Activated gamma-delta T cell treated with Interleukin-2 at 50 U/mL for 16 hours (primary cell): Measurements from ENCODE around the gene APLP2.
"Not testable (repeated sequence)": the region's sequence is repeated elsewhere in the genome, so short reads cannot be mapped to it uniquely, and the experiment has no call there.

Experiments used
- DNase-seq: peaks from one replicate; pipeline ENCODE4 v3.0.0-alpha.2; 2020

The APLP2 gene

GRCh38 chr11:130178441-130179339 lies 109.0 kb downstream of the APLP2 start:
- no peak for DNase-seq

DNA sequence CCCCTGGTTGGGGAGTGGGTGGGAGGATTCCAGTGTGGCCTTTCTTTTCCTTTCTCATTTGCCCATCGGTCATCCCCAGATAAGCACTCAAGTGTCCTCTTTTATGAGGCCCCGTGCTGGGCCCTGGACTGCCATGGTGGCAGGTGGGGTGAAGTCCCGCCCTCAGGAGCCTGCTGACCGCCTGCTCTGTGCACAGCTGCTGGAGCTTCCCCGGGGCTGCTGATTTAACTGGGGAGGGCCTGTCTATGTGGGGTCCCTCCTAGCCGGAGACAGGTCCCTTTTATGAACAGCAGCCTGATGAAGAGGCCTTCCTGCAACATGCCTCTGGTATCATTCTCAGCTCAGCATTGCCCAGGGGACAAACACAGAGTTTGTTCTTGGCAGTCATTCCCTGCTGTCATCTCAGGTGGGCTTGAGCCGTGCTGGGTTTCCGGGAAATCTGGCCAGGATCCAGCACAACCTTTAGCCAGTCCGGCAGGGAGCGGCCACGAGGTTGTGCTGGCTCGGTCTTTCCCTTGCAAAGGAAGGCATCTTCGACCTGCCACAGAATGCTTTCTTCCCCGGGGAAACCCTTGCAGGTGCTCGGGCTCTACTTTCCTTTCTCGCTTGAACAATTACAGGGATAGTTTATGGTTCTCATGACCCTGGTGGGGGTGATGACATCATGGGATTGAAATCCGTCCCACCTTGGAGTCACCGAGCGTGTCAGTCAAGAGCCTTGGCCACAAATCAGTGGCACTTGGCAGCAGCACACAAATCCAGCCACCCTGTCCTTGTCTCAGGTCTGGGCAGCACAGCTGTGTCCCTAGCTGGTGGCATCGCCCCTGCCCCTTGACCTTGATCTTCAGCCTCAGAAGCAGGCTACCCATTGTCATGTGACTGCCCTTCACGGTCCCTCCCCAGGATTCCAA lies 110.0 kb downstream of the APLP2 start:
- no peak for DNase-seq

- no peak for DNase-seq
Measured at GRCh38 chr11:130180491-130180890, 110.8 kb downstream of the APLP2 start.

DNA sequence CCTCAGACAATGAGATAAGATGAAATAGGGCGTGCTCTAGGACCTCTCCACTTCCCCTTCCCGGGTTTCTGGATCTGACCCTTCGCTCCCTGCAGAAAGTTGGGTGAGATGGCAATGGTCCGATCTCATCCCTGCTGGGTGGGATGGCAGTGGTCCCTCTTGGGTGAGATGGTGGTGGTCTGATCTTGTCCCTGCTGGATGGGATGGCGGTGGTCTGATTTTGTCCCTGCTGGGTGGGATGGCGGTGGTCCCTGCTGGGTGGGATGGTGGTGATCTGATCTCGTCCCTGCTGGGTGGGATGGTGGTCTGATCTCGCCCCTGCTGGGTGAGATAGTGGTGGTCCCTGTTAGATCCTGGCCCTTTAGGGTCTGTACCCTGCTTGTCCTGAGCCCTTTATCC lies 111.2 kb downstream of the APLP2 start:
- DNase-seq = no peak

- no peak for DNase-seq
Measured at GRCh38 chr11:130181295-130182272, 111.9 kb downstream of the APLP2 start.

GRCh38 chr11:130183878-130184610 lies 114.3 kb downstream of the APLP2 start:
- no peak for DNase-seq

GRCh38 chr11:130187096-130187495 lies 117.4 kb downstream of the APLP2 start:
- no peak for DNase-seq

GRCh38 chr11:130188047-130188446 lies 118.4 kb downstream of the APLP2 start:
- DNase-seq = no peak

DNA sequence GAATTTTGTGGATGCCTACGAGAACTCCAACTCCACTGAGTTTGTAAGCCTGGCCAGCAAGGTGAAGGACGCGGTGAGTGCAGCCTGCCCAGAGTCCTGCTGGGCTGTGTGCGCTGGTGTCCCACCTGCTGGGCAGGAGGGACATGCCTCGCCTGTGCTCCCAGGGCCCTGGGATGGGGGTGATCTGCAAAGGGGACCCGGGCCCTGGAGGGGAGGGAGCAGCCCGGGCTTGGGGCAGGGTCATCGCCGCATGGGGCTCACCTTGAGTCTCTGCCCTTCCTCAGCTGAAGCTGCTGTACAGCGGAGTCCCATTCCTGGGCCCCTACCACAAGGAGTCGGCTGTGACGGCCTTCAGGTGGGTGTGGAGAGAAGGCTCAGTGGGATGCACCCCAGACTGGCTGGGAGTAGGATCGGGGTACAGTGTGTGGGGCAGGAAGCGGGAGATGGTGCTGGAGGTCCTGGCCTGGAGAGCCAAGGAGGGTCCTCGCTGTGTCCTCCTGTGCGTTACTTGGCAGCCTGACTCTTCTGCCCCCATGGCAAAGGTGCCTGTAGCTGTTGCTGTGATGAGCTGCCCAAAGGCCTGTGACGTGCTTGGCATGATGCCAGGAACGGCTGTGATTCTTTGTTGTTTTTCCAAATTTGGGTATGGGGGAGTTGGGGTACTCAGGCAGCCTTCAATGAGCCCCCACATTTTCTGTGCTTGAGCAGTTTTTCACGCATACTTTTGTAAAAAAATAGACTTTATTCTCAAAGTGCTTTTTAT lies 119.1 kb downstream of the APLP2 start:
- no peak for DNase-seq

- no peak for DNase-seq
Measured at GRCh38 chr11:130189492-130190210, 120.0 kb downstream of the APLP2 start.

DNA sequence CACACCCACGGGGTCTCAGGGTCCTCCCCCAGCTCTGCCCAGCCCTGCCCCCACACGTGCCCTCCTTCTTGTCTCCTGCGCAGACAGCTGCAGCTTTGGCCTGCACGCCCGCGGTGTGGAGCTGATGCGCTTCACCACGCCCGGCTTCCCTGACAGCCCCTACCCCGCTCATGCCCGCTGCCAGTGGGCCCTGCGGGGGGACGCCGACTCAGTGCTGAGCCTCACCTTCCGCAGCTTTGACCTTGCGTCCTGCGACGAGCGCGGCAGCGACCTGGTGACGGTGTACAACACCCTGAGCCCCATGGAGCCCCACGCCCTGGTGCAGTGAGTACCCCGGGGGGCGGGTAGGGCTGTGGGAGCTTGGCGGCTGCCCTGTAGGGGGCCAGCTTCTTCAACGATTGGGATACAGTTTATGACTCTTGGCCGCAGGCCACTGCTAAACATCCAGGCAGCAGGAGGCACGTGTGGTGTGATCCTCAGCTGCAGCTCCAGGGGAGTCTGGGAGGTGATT lies 120.7 kb downstream of the APLP2 start:
- DNase-seq = no peak

DNA sequence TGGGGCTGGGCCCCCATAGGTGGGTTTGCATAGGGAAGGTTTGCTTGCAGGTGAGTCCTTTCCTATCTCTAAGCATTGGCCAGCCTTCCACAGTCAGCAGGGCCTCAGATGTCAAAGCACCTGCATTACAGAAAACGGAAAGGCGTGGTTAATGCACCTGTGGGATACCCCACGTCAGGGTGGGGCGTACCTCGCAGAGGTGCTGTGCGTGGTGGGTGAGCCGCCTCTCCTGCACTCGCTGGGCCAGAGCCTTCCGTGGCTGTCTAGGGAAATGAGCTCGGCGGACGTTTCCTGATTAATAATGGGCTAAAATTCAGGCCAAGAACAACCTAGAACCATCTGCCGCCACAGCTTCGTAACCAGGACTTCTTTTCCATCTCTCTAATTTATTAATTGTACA lies 122.2 kb downstream of the APLP2 start:
- DNase-seq = no peak

GRCh38 chr11:130192845-130193267 lies 123.2 kb downstream of the APLP2 start:
- DNase-seq = no peak

- not testable (repeated sequence) for DNase-seq
Measured at GRCh38 chr11:130193551-130193950, 123.9 kb downstream of the APLP2 start.
